ENCODE data around the gene UBE2Q1.

UBE2Q1 gene

GRCh38 chr1:154501423-154502065 is 56.9 kb downstream of the UBE2Q1 start:
- no peak for DNase-seq

GRCh38 chr1:154500533-154500932 is 57.9 kb downstream of the UBE2Q1 start:
- DNase-seq: no peak

- no peak for DNase-seq
Observed at GRCh38 chr1:154499446-154499845, 59.0 kb downstream of the UBE2Q1 start.
